HCT116 (cell line): ENCODE data around the gene ILDR2. TPM values are rescaled to one million over a fixed set of nuclear protein-coding genes. Genes with fewer than 3 reads are reported as not detected.

Source experiments
- ATAC-seq: fragments of 200-7000 bp; cut with Tn5 transposase; 2 replicates; pipeline ENCODE4 v1.9.1; 2020; ENCODE audit warnings: mild to moderate bottlenecking, moderate library complexity
- BruUV-seq: library from RNA; stranded (reverse); fragments of 400-500 nt; replicated peaks from 2 replicates; lab custom pipeline; 2021; lab: Mats Ljungman, UMichigan
- CTCF ChIA-PET: fragments of 300-600 bp; sonication (Branson Sonifier 250); formaldehyde crosslinking; loops from one replicate; lab custom pipeline; 2021; ENCODE audit warnings: antibody characterized with exemption; lab: Charles Lee
- POLR2A ChIA-PET: fragments of 300-600, 350-600 bp; sonication (Branson Sonifier 250); formaldehyde crosslinking; loops from one replicate; lab custom pipeline; 2021; ENCODE audit warnings: antibody characterized with exemption; lab: Charles Lee
- RAD21 ChIA-PET, 2 experiments: fragments of 300-600 bp; sonication (Branson Sonifier 250); formaldehyde crosslinking; loops; one replicate each; lab custom pipeline; 2023; ENCODE audit warnings: low total read pairs in 2 of 2; ENCODE audit not compliant: uncharacterized antibody in 2 of 2, unreplicated experiment in 2 of 2, low non-redundant PET in 1 of 2; lab: Charles Lee
- DNase-seq: peaks from one replicate; pipeline ENCODE4 v3.0.0-alpha.2; 2010; ENCODE audit warnings: low read depth, low spot score
- H2AFZ ChIP-seq: fragments of 200-600 bp; shearing (Covaris generic), sonication (generic); 2 replicates; pipeline ENCODE4 v1.6.1; 2017; ENCODE audit warnings: low read depth, mixed run types, mixed read lengths, antibody characterized with exemption, low read length; ENCODE audit not compliant: poor library complexity, severe bottlenecking
- H3K27ac ChIP-seq: 2 replicates; pipeline ENCODE4 v1.5.1; 2012; ENCODE audit warnings: low read depth, low read length
- H3K27me3 ChIP-seq: fragments of 200-600 bp; sonication (generic); 2 replicates; pipeline ENCODE4 v1.6.1; 2016; ENCODE audit warnings: mixed run types, low read length, mixed read lengths; ENCODE audit not compliant: insufficient read depth
- H3K36me3 ChIP-seq, 2 experiments: fragments of 200-500 bp in 1 of 2; fragments of 200-600 bp in 1 of 2; sonication (Bioruptor generic) in 1 of 2; sonication (generic) in 1 of 2; 2 replicates each; pipeline versions ENCODE4 v1.5.1 to v1.6.1; 2014 to 2016; ENCODE audit warnings: low read length in 2 of 2, inconsistent platforms in 1 of 2, mixed read lengths in 1 of 2, mixed run types in 1 of 2; ENCODE audit not compliant: insufficient read depth in 2 of 2, control insufficient read depth in 1 of 2
- H3K4me1 ChIP-seq, 2 experiments: fragments of 200-600 bp in 1 of 2; sonication (generic) in 1 of 2; 2 replicates each; pipeline versions ENCODE4 v1.5.1 to v1.6.1; 2012 to 2017; ENCODE audit warnings: low read length in 2 of 2, inconsistent platforms in 1 of 2, mild to moderate bottlenecking in 1 of 2, mixed read lengths in 1 of 2, mixed run types in 1 of 2, moderate library complexity in 1 of 2; ENCODE audit not compliant: insufficient read depth in 2 of 2, control insufficient read depth in 1 of 2
- H3K4me2 ChIP-seq: fragments of 200-600 bp; sonication (generic); 2 replicates; pipeline ENCODE4 v1.6.1; 2017; ENCODE audit warnings: mixed run types, low read length, mixed read lengths
- H3K4me3 ChIP-seq, 2 experiments: fragments of 200-600 bp in 1 of 2; sonication (generic) in 1 of 2; replicated peaks in 1 of 2; 2 replicates each; pipeline ENCODE4 v1.5.1; 2011 to 2016; ENCODE audit warnings: low read length in 2 of 2, control low read depth in 1 of 2, low read depth in 1 of 2, mild to moderate bottlenecking in 1 of 2, mixed read lengths in 1 of 2, mixed run types in 1 of 2
- H3K79me2 ChIP-seq: fragments of 200-600 bp; sonication (generic); 2 replicates; pipeline ENCODE4 v1.6.1; 2017; ENCODE audit warnings: mild to moderate bottlenecking, mixed run types, low read length, moderate library complexity, mixed read lengths; ENCODE audit not compliant: insufficient read depth
- H3K9ac ChIP-seq: fragments of 200-600 bp; sonication (generic); 2 replicates; pipeline ENCODE4 v1.6.1; 2016; ENCODE audit warnings: low read length, mixed read lengths
- H3K9me2 ChIP-seq: fragments of 200-600 bp; sonication (generic), shearing (Covaris generic); 2 replicates; pipeline ENCODE4 v1.6.1; 2017; ENCODE audit warnings: mixed run types, mild to moderate bottlenecking, moderate library complexity; ENCODE audit not compliant: insufficient read depth
- H3K9me3 ChIP-seq, 2 experiments: fragments of 200-500 bp in 1 of 2; fragments of 200-600 bp in 1 of 2; sonication (Bioruptor generic) in 1 of 2; sonication (generic) in 1 of 2; 2 replicates each; pipeline ENCODE4 v1.6.1; 2014 to 2017; ENCODE audit warnings: low read length in 2 of 2, mixed read lengths in 2 of 2, inconsistent platforms in 1 of 2, low read depth in 1 of 2, mild to moderate bottlenecking in 1 of 2, mixed run types in 1 of 2, moderate library complexity in 1 of 2; ENCODE audit not compliant: control insufficient read depth in 1 of 2, insufficient read depth in 1 of 2
- H4K20me1 ChIP-seq: fragments of 200-600 bp; sonication (generic), shearing (Covaris generic); 2 replicates; pipeline ENCODE4 v1.6.1; 2017; ENCODE audit warnings: mixed run types, mild to moderate bottlenecking, moderate library complexity; ENCODE audit not compliant: insufficient read depth
- CEBPB ChIP-seq: IDR thresholded peaks from 2 replicates; pipeline ENCODE4 v1.6.1; 2012; ENCODE audit warnings: low read depth
- CTCF ChIP-seq, 3 experiments: fragments of 200-600 bp in 1 of 3; sonication (generic) in 1 of 3; IDR thresholded peaks in 2 of 3; conservative IDR thresholded peaks in 1 of 3; 2 replicates each; pipeline ENCODE4 v1.5.1; 2012 to 2017; ENCODE audit warnings: low read depth in 2 of 3, low read length in 2 of 3, antibody characterized with exemption in 1 of 3, borderline replicate concordance in 1 of 3, control low read depth in 1 of 3, mild to moderate bottlenecking in 1 of 3, mixed read lengths in 1 of 3, mixed run types in 1 of 3, moderate library complexity in 1 of 3; ENCODE audit not compliant: insufficient read depth in 1 of 3
- ELF1 ChIP-seq: IDR thresholded peaks from 2 replicates; pipeline ENCODE4 v1.6.1; 2012; ENCODE audit warnings: low read depth, borderline replicate concordance
- EZH2 ChIP-seq: fragments of 200-600 bp; sonication (generic); IDR thresholded peaks from 2 replicates; pipeline ENCODE4 v1.6.1; 2017; ENCODE audit warnings: antibody characterized with exemption, mixed run types
- EZH2phosphoT487 ChIP-seq: fragments of 200-600 bp; IDR thresholded peaks from 2 replicates; pipeline ENCODE4 v1.6.1; 2018; ENCODE audit warnings: antibody characterized with exemption, borderline replicate concordance
- FOSL1 ChIP-seq: IDR thresholded peaks from 2 replicates; pipeline ENCODE4 v1.6.1; 2012; ENCODE audit warnings: low read depth
- JUND ChIP-seq: IDR thresholded peaks from 2 replicates; pipeline ENCODE4 v1.6.1; 2012
- POLR2AphosphoS5 ChIP-seq: IDR thresholded peaks from 2 replicates; pipeline ENCODE4 v1.6.1; 2011; ENCODE audit warnings: mild to moderate bottlenecking, low read depth, low read length, moderate library complexity
- RAD21 ChIP-seq: IDR thresholded peaks from 2 replicates; pipeline ENCODE4 v1.6.1; 2012; ENCODE audit warnings: low read depth, mild to moderate bottlenecking
- SIN3A ChIP-seq: IDR thresholded peaks from 2 replicates; pipeline ENCODE4 v1.6.1; 2012; ENCODE audit warnings: low read depth
- SRF ChIP-seq: IDR thresholded peaks from 2 replicates; pipeline ENCODE4 v1.6.1; 2012; ENCODE audit warnings: low read depth
- YY1 ChIP-seq: IDR thresholded peaks from 2 replicates; pipeline ENCODE4 v1.6.1; 2011; ENCODE audit warnings: low read length, low read depth, moderate library complexity, mild to moderate bottlenecking; ENCODE audit not compliant: insufficient replicate concordance; ENCODE audit errors: extremely low read depth
- ZFX ChIP-seq: fragments of 450-650 bp; IDR thresholded peaks from 2 replicates; pipeline ENCODE4 v1.6.1; 2017
- intact Hi-C: fragments of 100-400 bp; cut with micrococcal nuclease; formaldehyde crosslinking; loops from 2 replicates; pipeline ENCODE4 v1.10.0; 2022
- total RNA-seq: library from RNA; stranded (reverse); gene quantifications from one replicate; pipeline ENCODE4 v1.2.1, GENCODE V29; 2021; ENCODE audit not compliant: unreplicated experiment

ILDR2 gene
- total RNA-seq, 1 experiment from 2014 or later, result 2.4 TPM

GRCh38 chr1:166972826-166973225 lies 2.5 kb downstream of the ILDR2 start (continued):
- TF ChIP-seq SRF, result no peak
- no peak for TF ChIP-seq CEBPB
- TF ChIP-seq CTCF (IDR thresholded peaks at IDR 0.05 in 2 of 3, conservative IDR thresholded peaks at IDR 0.05 in 1 of 3; ENCODE audit: borderline replicate concordance in 1 of 3, insufficient read depth in 1 of 3, low read depth in 2 of 3, low read length in 2 of 3), result no peak

- no peak overlapping the region for H2AFZ ChIP-seq
- intact Hi-C loops, result no loop called here
- ChIA-PET RAD21 (no interaction called here), POLR2A (no interaction called here), CTCF (no interaction called here)
- no peaks in the 10 kb centered on the region for H3K9me3 ChIP-seq
- TF ChIP-seq RAD21 (no peak), ZFX (no peak), EZH2phosphoT487 (no peak), CTCF (IDR thresholded peaks at IDR 0.05 in 2 of 3, conservative IDR thresholded peaks at IDR 0.05 in 1 of 3; ENCODE audit: borderline replicate concordance in 1 of 3, insufficient read depth in 1 of 3, low read depth in 2 of 3, low read length in 2 of 3) (no peak), POLR2AphosphoS5 (no peak), JUND (no peak), YY1 (no peak), ELF1 (no peak), EZH2 (no peak), SIN3A (no peak), FOSL1 (no peak)
- BruUV-seq, result no TSS peak
- H3K4me2 ChIP-seq, result no peak overlapping the region
- H3K36me3 ChIP-seq, result no peaks in the 10 kb centered on the region
- H3K27me3 ChIP-seq, result peaks cover 74% of the 10 kb centered on the region
- peaks cover 4 to 7% of the 10 kb centered on the region in 2 experiments; a peak in 2 of 4 replicates for H3K4me1 ChIP-seq
- ATAC-seq (no peak), DNase-seq (no peak)
- H3K79me2 ChIP-seq, result no peaks in the 10 kb centered on the region
- no peaks in the 10 kb centered on the region for H3K9me2 ChIP-seq
- H3K9ac ChIP-seq, result no peak overlapping the region
- H3K27ac ChIP-seq, result no peak overlapping the region
- no peak overlapping the region for H3K4me3 ChIP-seq
- no peaks in the 10 kb centered on the region for H4K20me1 ChIP-seq
Measured at GRCh38 chr1:166972193-166972592, 3.1 kb downstream of the ILDR2 start.
